HepG2 (cell line): Measurements from ENCODE around the gene RFX7. TPM values are rescaled to one million over a fixed set of nuclear protein-coding genes. Genes with fewer than 3 reads are reported as not detected.

Source experiments
- CBX1 ChIP-seq: IDR thresholded peaks from one replicate; pipeline ENCODE4 v1.6.1; 2016; ENCODE audit warnings: antibody characterized with exemption, low read depth
- DNMT3B ChIP-seq: conservative IDR thresholded peaks from 2 replicates; pipeline ENCODE4 v1.6.1; 2016; ENCODE audit warnings: missing biosample characterization, control low read depth
- DPF2 ChIP-seq: sonication (generic); formaldehyde crosslinking; IDR thresholded peaks from 2 replicates; pipeline ENCODE4 v1.4.0; 2020; ENCODE audit warnings: mild to moderate bottlenecking, low read depth, missing genetic modification reagents, borderline replicate concordance
- FOXO1 ChIP-seq: sonication (generic); formaldehyde crosslinking; IDR thresholded peaks from 2 replicates; pipeline ENCODE4 v1.4.0; 2020; ENCODE audit warnings: missing genetic modification reagents
- HMG20B ChIP-seq: conservative IDR thresholded peaks from 2 replicates; pipeline ENCODE4 v1.6.1; 2016; ENCODE audit warnings: missing genetic modification reagents, missing compliant biosample characterization
- HMGXB4 ChIP-seq, 2 experiments: sonication (generic) in 1 of 2; formaldehyde crosslinking in 1 of 2; IDR thresholded peaks; 2 replicates each; pipeline versions ENCODE4 v1.4.0 to v1.6.1; 2018 to 2020; ENCODE audit warnings: missing genetic modification reagents in 2 of 2, borderline replicate concordance in 1 of 2, low read depth in 1 of 2, mild to moderate bottlenecking in 1 of 2, missing biosample characterization in 1 of 2
- HOXD1 ChIP-seq: sonication (generic); formaldehyde crosslinking; IDR thresholded peaks from 2 replicates; pipeline ENCODE4 v1.5.0; 2020; ENCODE audit warnings: missing genetic modification reagents
- IRF2 ChIP-seq: IDR thresholded peaks from 2 replicates; pipeline ENCODE4 v1.6.1; 2018; ENCODE audit warnings: missing genetic modification reagents, missing compliant biosample characterization
- MED8 ChIP-seq: sonication (generic); formaldehyde crosslinking; IDR thresholded peaks from 2 replicates; pipeline ENCODE4 v1.8.1; 2023; ENCODE audit warnings: mild to moderate bottlenecking, missing genetic modification reagents; ENCODE audit not compliant: insufficient replicate concordance
- NFYC ChIP-seq: IDR thresholded peaks from 2 replicates; pipeline ENCODE4 v1.6.1; 2016; ENCODE audit warnings: missing genetic modification reagents, missing compliant biosample characterization
- REXO4 ChIP-seq: sonication (generic); formaldehyde crosslinking; IDR thresholded peaks from 2 replicates; pipeline ENCODE4 v1.8.0; 2022; ENCODE audit warnings: missing genetic modification reagents, mild to moderate bottlenecking, borderline replicate concordance
- SNAI1 ChIP-seq: sonication (generic); formaldehyde crosslinking; IDR thresholded peaks from 2 replicates; pipeline ENCODE4 v1.5.0; 2020; ENCODE audit warnings: mild to moderate bottlenecking, missing genetic modification reagents, borderline replicate concordance
- ZBTB8A ChIP-seq: sonication (generic); formaldehyde crosslinking; IDR thresholded peaks from 2 replicates; pipeline ENCODE4 v1.4.0; 2020; ENCODE audit warnings: mild to moderate bottlenecking, low read depth, missing genetic modification reagents, borderline replicate concordance
- ZFP82 ChIP-seq: sonication (generic); formaldehyde crosslinking; IDR thresholded peaks from 2 replicates; pipeline ENCODE4 v1.5.1; 2020; ENCODE audit warnings: mild to moderate bottlenecking, missing genetic modification reagents, borderline replicate concordance
- ZNF329 ChIP-seq: sonication (generic); formaldehyde crosslinking; IDR thresholded peaks from 2 replicates; pipeline ENCODE4 v1.9.0; 2021; ENCODE audit warnings: low read depth, mild to moderate bottlenecking, missing genetic modification reagents
- ZNF383 ChIP-seq: sonication (generic); formaldehyde crosslinking; IDR thresholded peaks from 2 replicates; pipeline ENCODE4 v1.4.0; 2020; ENCODE audit warnings: missing genetic modification reagents, mild to moderate bottlenecking, borderline replicate concordance
- ZNF484 ChIP-seq: sonication (generic); formaldehyde crosslinking; IDR thresholded peaks from 2 replicates; pipeline ENCODE4 v1.5.1; 2020; ENCODE audit warnings: mild to moderate bottlenecking, low read depth, missing genetic modification reagents, borderline replicate concordance
- ZNF644 ChIP-seq: IDR thresholded peaks from 2 replicates; pipeline ENCODE4 v1.6.1; 2016; ENCODE audit warnings: low read depth
- ZNF710 ChIP-seq: sonication (generic); formaldehyde crosslinking; IDR thresholded peaks from 2 replicates; pipeline ENCODE4 v1.5.0; 2020; ENCODE audit warnings: mild to moderate bottlenecking, missing genetic modification reagents, borderline replicate concordance
- ZNF792 ChIP-seq: IDR thresholded peaks from 2 replicates; pipeline ENCODE4 v1.6.1; 2016
- polyA plus RNA-seq, 8 experiments: library from polyadenylated mRNA; depleted of rRNA in 3 of 8; stranded (reverse) in 7 of 8; unstranded in 1 of 8; fragments of >200 nt; fragmentation: Illumina TruSeq in 4 of 8; extraction: Trizol in 4 of 8; gene quantifications; 2 replicates each; pipeline versions ENCODE4 v1.2.1 to v1.2.3, GENCODE V29; 2011 to 2016; ENCODE audit warnings: low read depth in 4 of 8, missing spikeins in 1 of 8, mixed read lengths in 1 of 8; ENCODE audit not compliant: insufficient read depth in 1 of 8
- total RNA-seq, 5 experiments: library from RNA; depleted of rRNA; stranded (reverse); fragments of >200 nt; fragmentation: Illumina TruSeq; extraction: Trizol; gene quantifications; 2 replicates each; pipeline ENCODE4 v1.2.3, GENCODE V29; 2016; ENCODE audit warnings: low read depth in 1 of 5
- TF ChIP-seq, protein P1 (sequence below): sonication (generic); formaldehyde crosslinking; conservative IDR thresholded peaks from 2 replicates; pipeline ENCODE4 v1.8.0; 2022; ENCODE audit warnings: mild to moderate bottlenecking, moderate library complexity, missing genetic modification reagents
- TF ChIP-seq, protein P2 (sequence below): IDR thresholded peaks from 2 replicates; pipeline ENCODE4 v1.6.1; 2016; ENCODE audit warnings: missing genetic modification reagents, missing compliant biosample characterization
- TF ChIP-seq, protein P3 (sequence below): sonication (generic); formaldehyde crosslinking; IDR thresholded peaks from 2 replicates; pipeline ENCODE4 v1.5.0; 2020; ENCODE audit warnings: missing genetic modification reagents

RFX7 gene
- total and polyA plus RNA-seq, 2 of the 13 experiments (the other 11 are each of a cell fraction or from before 2014, with no cell fraction given) = 8.5 to 10.4 TPM

- no peak for TF ChIP-seq ZNF383
- no peak for TF ChIP-seq MED8 (CRISPR knock-in tag)
- no peak for TF ChIP-seq ZNF710 (CRISPR knock-in tag)
- TF ChIP-seq, protein P1, sequence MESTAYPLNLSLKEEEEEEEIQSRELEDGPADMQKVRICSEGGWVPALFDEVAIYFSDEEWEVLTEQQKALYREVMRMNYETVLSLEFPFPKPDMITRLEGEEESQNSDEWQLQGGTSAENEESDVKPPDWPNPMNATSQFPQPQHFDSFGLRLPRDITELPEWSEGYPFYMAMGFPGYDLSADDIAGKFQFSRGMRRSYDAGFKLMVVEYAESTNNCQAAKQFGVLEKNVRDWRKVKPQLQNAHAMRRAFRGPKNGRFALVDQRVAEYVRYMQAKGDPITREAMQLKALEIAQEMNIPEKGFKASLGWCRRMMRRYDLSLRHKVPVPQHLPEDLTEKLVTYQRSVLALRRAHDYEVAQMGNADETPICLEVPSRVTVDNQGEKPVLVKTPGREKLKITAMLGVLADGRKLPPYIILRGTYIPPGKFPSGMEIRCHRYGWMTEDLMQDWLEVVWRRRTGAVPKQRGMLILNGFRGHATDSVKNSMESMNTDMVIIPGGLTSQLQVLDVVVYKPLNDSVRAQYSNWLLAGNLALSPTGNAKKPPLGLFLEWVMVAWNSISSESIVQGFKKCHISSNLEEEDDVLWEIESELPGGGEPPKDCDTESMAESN (CRISPR knock-in tag) = peak; percentile 52; the same call in 1 of the 2 replicates
- TF ChIP-seq ZBTB8A (CRISPR knock-in tag) = no peak
- peak; percentile 16; the same call in 1 of the 2 replicates for TF ChIP-seq IRF2 (CRISPR knock-in tag)
- TF ChIP-seq SNAI1 (CRISPR knock-in tag) = 0 out of 2 replicates have a peak, but pooled peaks have one; percentile 51
- TF ChIP-seq ZNF644 (CRISPR knock-in tag) = peak; percentile 88
- no peak for TF ChIP-seq CBX1
- TF ChIP-seq, protein P2, sequence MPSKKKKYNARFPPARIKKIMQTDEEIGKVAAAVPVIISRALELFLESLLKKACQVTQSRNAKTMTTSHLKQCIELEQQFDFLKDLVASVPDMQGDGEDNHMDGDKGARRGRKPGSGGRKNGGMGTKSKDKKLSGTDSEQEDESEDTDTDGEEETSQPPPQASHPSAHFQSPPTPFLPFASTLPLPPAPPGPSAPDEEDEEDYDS (CRISPR knock-in tag) = peak; percentile 94
- no peak for TF ChIP-seq ZFP82 (CRISPR knock-in tag)
- TF ChIP-seq ZNF329 (CRISPR knock-in tag) = no peak
- TF ChIP-seq FOXO1 (CRISPR knock-in tag) = no peak
- TF ChIP-seq HOXD1 (CRISPR knock-in tag) = no peak
- TF ChIP-seq DPF2 = no peak
- peak; percentile 59 for TF ChIP-seq NFYC (CRISPR knock-in tag)
- TF ChIP-seq ZNF792 (CRISPR knock-in tag) = peak; percentile 35; the same call in 1 of the 2 replicates
- no peak for TF ChIP-seq ZNF484 (CRISPR knock-in tag)
- no peak for TF ChIP-seq DNMT3B (CRISPR knock-in tag)
- no peak for TF ChIP-seq REXO4 (CRISPR knock-in tag)
- TF ChIP-seq HMG20B (CRISPR knock-in tag) = no peak
- TF ChIP-seq, protein P3, sequence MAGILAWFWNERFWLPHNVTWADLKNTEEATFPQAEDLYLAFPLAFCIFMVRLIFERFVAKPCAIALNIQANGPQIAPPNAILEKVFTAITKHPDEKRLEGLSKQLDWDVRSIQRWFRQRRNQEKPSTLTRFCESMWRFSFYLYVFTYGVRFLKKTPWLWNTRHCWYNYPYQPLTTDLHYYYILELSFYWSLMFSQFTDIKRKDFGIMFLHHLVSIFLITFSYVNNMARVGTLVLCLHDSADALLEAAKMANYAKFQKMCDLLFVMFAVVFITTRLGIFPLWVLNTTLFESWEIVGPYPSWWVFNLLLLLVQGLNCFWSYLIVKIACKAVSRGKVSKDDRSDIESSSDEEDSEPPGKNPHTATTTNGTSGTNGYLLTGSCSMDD (CRISPR knock-in tag) = no peak
- TF ChIP-seq HMGXB4 (CRISPR knock-in tag; IDR thresholded peaks at IDR 0.05; ENCODE audit: borderline replicate concordance in 1 of 2, low read depth in 1 of 2) = peak in 1 of 2 experiments; percentile 36; a peak in 2 of 4 replicates
Observed at GRCh38 chr15:56244811-56245576, 1.3 kb upstream of the RFX7 start (continued).
